ENCODE data around the gene ATG16L1.

DNA sequence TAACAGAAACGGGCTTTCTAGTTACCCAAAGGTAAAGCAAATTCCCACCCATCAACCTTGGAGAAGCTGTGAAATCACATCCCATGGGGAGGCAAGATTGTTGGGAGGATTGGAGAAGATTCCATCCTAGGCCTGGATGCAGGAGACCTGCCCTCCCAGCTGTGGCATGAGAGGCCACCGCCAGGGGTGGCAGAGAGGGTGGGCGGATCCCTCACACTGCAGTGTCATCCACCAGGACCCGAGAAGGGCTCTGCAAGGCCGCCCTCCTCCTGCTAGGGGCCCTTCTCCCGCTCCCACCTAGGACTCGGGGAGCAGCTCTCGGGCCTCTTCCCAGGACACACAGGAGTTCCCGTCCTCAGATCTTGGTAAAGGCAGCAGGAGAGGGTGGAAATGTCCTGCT lies 15.5 kb upstream of the ATG16L1 start:
- TF ChIP-seq SIN3A (IDR thresholded peaks at IDR 0.05; ENCODE audit: borderline replicate concordance, insufficient read depth, low read depth, low read length), result no peak
- TF ChIP-seq, protein P1, sequence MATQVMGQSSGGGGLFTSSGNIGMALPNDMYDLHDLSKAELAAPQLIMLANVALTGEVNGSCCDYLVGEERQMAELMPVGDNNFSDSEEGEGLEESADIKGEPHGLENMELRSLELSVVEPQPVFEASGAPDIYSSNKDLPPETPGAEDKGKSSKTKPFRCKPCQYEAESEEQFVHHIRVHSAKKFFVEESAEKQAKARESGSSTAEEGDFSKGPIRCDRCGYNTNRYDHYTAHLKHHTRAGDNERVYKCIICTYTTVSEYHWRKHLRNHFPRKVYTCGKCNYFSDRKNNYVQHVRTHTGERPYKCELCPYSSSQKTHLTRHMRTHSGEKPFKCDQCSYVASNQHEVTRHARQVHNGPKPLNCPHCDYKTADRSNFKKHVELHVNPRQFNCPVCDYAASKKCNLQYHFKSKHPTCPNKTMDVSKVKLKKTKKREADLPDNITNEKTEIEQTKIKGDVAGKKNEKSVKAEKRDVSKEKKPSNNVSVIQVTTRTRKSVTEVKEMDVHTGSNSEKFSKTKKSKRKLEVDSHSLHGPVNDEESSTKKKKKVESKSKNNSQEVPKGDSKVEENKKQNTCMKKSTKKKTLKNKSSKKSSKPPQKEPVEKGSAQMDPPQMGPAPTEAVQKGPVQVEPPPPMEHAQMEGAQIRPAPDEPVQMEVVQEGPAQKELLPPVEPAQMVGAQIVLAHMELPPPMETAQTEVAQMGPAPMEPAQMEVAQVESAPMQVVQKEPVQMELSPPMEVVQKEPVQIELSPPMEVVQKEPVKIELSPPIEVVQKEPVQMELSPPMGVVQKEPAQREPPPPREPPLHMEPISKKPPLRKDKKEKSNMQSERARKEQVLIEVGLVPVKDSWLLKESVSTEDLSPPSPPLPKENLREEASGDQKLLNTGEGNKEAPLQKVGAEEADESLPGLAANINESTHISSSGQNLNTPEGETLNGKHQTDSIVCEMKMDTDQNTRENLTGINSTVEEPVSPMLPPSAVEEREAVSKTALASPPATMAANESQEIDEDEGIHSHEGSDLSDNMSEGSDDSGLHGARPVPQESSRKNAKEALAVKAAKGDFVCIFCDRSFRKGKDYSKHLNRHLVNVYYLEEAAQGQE (IDR thresholded peaks at IDR 0.05; ENCODE audit: insufficient read depth in 1 of 2, low read depth in 2 of 2, low read length in 1 of 2), result no peak
- TF ChIP-seq, protein P2, sequence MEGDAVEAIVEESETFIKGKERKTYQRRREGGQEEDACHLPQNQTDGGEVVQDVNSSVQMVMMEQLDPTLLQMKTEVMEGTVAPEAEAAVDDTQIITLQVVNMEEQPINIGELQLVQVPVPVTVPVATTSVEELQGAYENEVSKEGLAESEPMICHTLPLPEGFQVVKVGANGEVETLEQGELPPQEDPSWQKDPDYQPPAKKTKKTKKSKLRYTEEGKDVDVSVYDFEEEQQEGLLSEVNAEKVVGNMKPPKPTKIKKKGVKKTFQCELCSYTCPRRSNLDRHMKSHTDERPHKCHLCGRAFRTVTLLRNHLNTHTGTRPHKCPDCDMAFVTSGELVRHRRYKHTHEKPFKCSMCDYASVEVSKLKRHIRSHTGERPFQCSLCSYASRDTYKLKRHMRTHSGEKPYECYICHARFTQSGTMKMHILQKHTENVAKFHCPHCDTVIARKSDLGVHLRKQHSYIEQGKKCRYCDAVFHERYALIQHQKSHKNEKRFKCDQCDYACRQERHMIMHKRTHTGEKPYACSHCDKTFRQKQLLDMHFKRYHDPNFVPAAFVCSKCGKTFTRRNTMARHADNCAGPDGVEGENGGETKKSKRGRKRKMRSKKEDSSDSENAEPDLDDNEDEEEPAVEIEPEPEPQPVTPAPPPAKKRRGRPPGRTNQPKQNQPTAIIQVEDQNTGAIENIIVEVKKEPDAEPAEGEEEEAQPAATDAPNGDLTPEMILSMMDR (IDR thresholded peaks at IDR 0.05), result no peak
